NAMALWA (cell line): ENCODE data around the gene KCNMB1.
A peak's percentile ranks its signal among the peaks of the same experiment; 100 is the strongest.

Experiments used
- DNase-seq: peaks from one replicate; pipeline ENCODE4 v3.0.0-alpha.2; 2015; ENCODE audit warnings: low spot score

KCNMB1 gene

GRCh38 chr5:170413897-170414296 lies 24.7 kb upstream of the KCNMB1 start:
- DNase-seq: no peak

- peak; percentile 81 for DNase-seq
These were observed 21.9 kb upstream of the KCNMB1 start for GRCh38 chr5:170411100-170411499.

- DNase-seq: no peak
These were observed 21.2 kb upstream of the KCNMB1 start for GRCh38 chr5:170410401-170410800.

GRCh38 chr5:170408877-170409660 lies 19.9 kb upstream of the KCNMB1 start:
- no peak for DNase-seq

- DNase-seq: no peak
These were observed 19.1 kb upstream of the KCNMB1 start for GRCh38 chr5:170408226-170408625.

GRCh38 chr5:170407062-170407461 lies 17.9 kb upstream of the KCNMB1 start:
- DNase-seq: no peak

- no peak for DNase-seq
These were observed 16.6 kb upstream of the KCNMB1 start for GRCh38 chr5:170405817-170406216.

- DNase-seq: peak; percentile 58
These were observed 15.2 kb upstream of the KCNMB1 start for GRCh38 chr5:170404398-170404797.

GRCh38 chr5:170403675-170404074 lies 14.5 kb upstream of the KCNMB1 start:
- no peak for DNase-seq

GRCh38 chr5:170402508-170402907 lies 13.3 kb upstream of the KCNMB1 start:
- DNase-seq: no peak

- DNase-seq: no peak
These were observed 7.9 kb upstream of the KCNMB1 start for GRCh38 chr5:170397059-170397458.

GRCh38 chr5:170393958-170394357 lies 4.8 kb upstream of the KCNMB1 start:
- DNase-seq: no peak

- DNase-seq: no peak
These were observed 4.1 kb upstream of the KCNMB1 start for GRCh38 chr5:170393235-170393634.

GRCh38 chr5:170390472-170390871 lies 1.3 kb upstream of the KCNMB1 start:
- DNase-seq: no peak

- no peak for DNase-seq
These were observed 354 bp upstream of the KCNMB1 start for GRCh38 chr5:170389550-170389892.

- DNase-seq: no peak
These were observed 1.2 kb downstream of the KCNMB1 start for GRCh38 chr5:170387775-170388639.

GRCh38 chr5:170386743-170387395 lies 2.3 kb downstream of the KCNMB1 start:
- no peak for DNase-seq

- DNase-seq: no peak
These were observed 5.9 kb downstream of the KCNMB1 start for GRCh38 chr5:170383227-170383626.

GRCh38 chr5:170382790-170383189 lies 6.4 kb downstream of the KCNMB1 start:
- no peak for DNase-seq

- no peak for DNase-seq
These were observed 8.7 kb downstream of the KCNMB1 start for GRCh38 chr5:170380361-170380951.

- no peak for DNase-seq
These were observed 10.4 kb downstream of the KCNMB1 start for GRCh38 chr5:170378740-170379139.

- no peak for DNase-seq
These were observed 12.1 kb downstream of the KCNMB1 start for GRCh38 chr5:170377027-170377426.
